HCT116 (cell line): ENCODE measurements around the gene STYXL1. TPM values are rescaled to one million over a fixed set of nuclear protein-coding genes. Genes with fewer than 3 reads are reported as not detected.
"Not testable (repeated sequence)": the region's sequence is repeated elsewhere in the genome, so short reads cannot be mapped to it uniquely, and the experiment has no call there.

Experiments used
- ATAC-seq: fragments of 200-7000 bp; cut with Tn5 transposase; 2 replicates; pipeline ENCODE4 v1.9.1; 2020; ENCODE audit warnings: mild to moderate bottlenecking, moderate library complexity
- BruUV-seq: library from RNA; stranded (reverse); fragments of 400-500 nt; replicated peaks from 2 replicates; lab custom pipeline; 2021; lab: Mats Ljungman, UMichigan
- CTCF ChIA-PET: fragments of 300-600 bp; sonication (Branson Sonifier 250); formaldehyde crosslinking; loops from one replicate; lab custom pipeline; 2021; ENCODE audit warnings: antibody characterized with exemption; lab: Charles Lee
- POLR2A ChIA-PET: fragments of 300-600, 350-600 bp; sonication (Branson Sonifier 250); formaldehyde crosslinking; loops from one replicate; lab custom pipeline; 2021; ENCODE audit warnings: antibody characterized with exemption; lab: Charles Lee
- RAD21 ChIA-PET, 2 experiments: fragments of 300-600 bp; sonication (Branson Sonifier 250); formaldehyde crosslinking; loops; one replicate each; lab custom pipeline; 2023; ENCODE audit warnings: low total read pairs in 2 of 2; ENCODE audit not compliant: uncharacterized antibody in 2 of 2, unreplicated experiment in 2 of 2, low non-redundant PET in 1 of 2; lab: Charles Lee
- DNase-seq: peaks from one replicate; pipeline ENCODE4 v3.0.0-alpha.2; 2010; ENCODE audit warnings: low read depth, low spot score
- H2AFZ ChIP-seq: fragments of 200-600 bp; shearing (Covaris generic), sonication (generic); 2 replicates; pipeline ENCODE4 v1.6.1; 2017; ENCODE audit warnings: low read depth, mixed run types, mixed read lengths, antibody characterized with exemption, low read length; ENCODE audit not compliant: poor library complexity, severe bottlenecking
- H3K27ac ChIP-seq: 2 replicates; pipeline ENCODE4 v1.5.1; 2012; ENCODE audit warnings: low read depth, low read length
- H3K27me3 ChIP-seq: fragments of 200-600 bp; sonication (generic); 2 replicates; pipeline ENCODE4 v1.6.1; 2016; ENCODE audit warnings: mixed run types, low read length, mixed read lengths; ENCODE audit not compliant: insufficient read depth
- H3K36me3 ChIP-seq, 2 experiments: fragments of 200-500 bp in 1 of 2; fragments of 200-600 bp in 1 of 2; sonication (Bioruptor generic) in 1 of 2; sonication (generic) in 1 of 2; 2 replicates each; pipeline versions ENCODE4 v1.5.1 to v1.6.1; 2014 to 2016; ENCODE audit warnings: low read length in 2 of 2, inconsistent platforms in 1 of 2, mixed read lengths in 1 of 2, mixed run types in 1 of 2; ENCODE audit not compliant: insufficient read depth in 2 of 2, control insufficient read depth in 1 of 2
- H3K4me1 ChIP-seq, 2 experiments: fragments of 200-600 bp in 1 of 2; sonication (generic) in 1 of 2; 2 replicates each; pipeline versions ENCODE4 v1.5.1 to v1.6.1; 2012 to 2017; ENCODE audit warnings: low read length in 2 of 2, inconsistent platforms in 1 of 2, mild to moderate bottlenecking in 1 of 2, mixed read lengths in 1 of 2, mixed run types in 1 of 2, moderate library complexity in 1 of 2; ENCODE audit not compliant: insufficient read depth in 2 of 2, control insufficient read depth in 1 of 2
- H3K4me2 ChIP-seq: fragments of 200-600 bp; sonication (generic); 2 replicates; pipeline ENCODE4 v1.6.1; 2017; ENCODE audit warnings: mixed run types, low read length, mixed read lengths
- H3K4me3 ChIP-seq, 2 experiments: fragments of 200-600 bp in 1 of 2; sonication (generic) in 1 of 2; replicated peaks in 1 of 2; 2 replicates each; pipeline ENCODE4 v1.5.1; 2011 to 2016; ENCODE audit warnings: low read length in 2 of 2, control low read depth in 1 of 2, low read depth in 1 of 2, mild to moderate bottlenecking in 1 of 2, mixed read lengths in 1 of 2, mixed run types in 1 of 2
- H3K79me2 ChIP-seq: fragments of 200-600 bp; sonication (generic); 2 replicates; pipeline ENCODE4 v1.6.1; 2017; ENCODE audit warnings: mild to moderate bottlenecking, mixed run types, low read length, moderate library complexity, mixed read lengths; ENCODE audit not compliant: insufficient read depth
- H3K9ac ChIP-seq: fragments of 200-600 bp; sonication (generic); 2 replicates; pipeline ENCODE4 v1.6.1; 2016; ENCODE audit warnings: low read length, mixed read lengths
- H3K9me2 ChIP-seq: fragments of 200-600 bp; sonication (generic), shearing (Covaris generic); 2 replicates; pipeline ENCODE4 v1.6.1; 2017; ENCODE audit warnings: mixed run types, mild to moderate bottlenecking, moderate library complexity; ENCODE audit not compliant: insufficient read depth
- H3K9me3 ChIP-seq, 2 experiments: fragments of 200-500 bp in 1 of 2; fragments of 200-600 bp in 1 of 2; sonication (Bioruptor generic) in 1 of 2; sonication (generic) in 1 of 2; 2 replicates each; pipeline ENCODE4 v1.6.1; 2014 to 2017; ENCODE audit warnings: low read length in 2 of 2, mixed read lengths in 2 of 2, inconsistent platforms in 1 of 2, low read depth in 1 of 2, mild to moderate bottlenecking in 1 of 2, mixed run types in 1 of 2, moderate library complexity in 1 of 2; ENCODE audit not compliant: control insufficient read depth in 1 of 2, insufficient read depth in 1 of 2
- H4K20me1 ChIP-seq: fragments of 200-600 bp; sonication (generic), shearing (Covaris generic); 2 replicates; pipeline ENCODE4 v1.6.1; 2017; ENCODE audit warnings: mixed run types, mild to moderate bottlenecking, moderate library complexity; ENCODE audit not compliant: insufficient read depth
- CBX3 ChIP-seq: IDR thresholded peaks from 2 replicates; pipeline ENCODE4 v1.6.1; 2012; ENCODE audit warnings: low read depth
- CTCF ChIP-seq, 3 experiments: fragments of 200-600 bp in 1 of 3; sonication (generic) in 1 of 3; IDR thresholded peaks in 2 of 3; conservative IDR thresholded peaks in 1 of 3; 2 replicates each; pipeline ENCODE4 v1.5.1; 2012 to 2017; ENCODE audit warnings: low read depth in 2 of 3, low read length in 2 of 3, antibody characterized with exemption in 1 of 3, borderline replicate concordance in 1 of 3, control low read depth in 1 of 3, mild to moderate bottlenecking in 1 of 3, mixed read lengths in 1 of 3, mixed run types in 1 of 3, moderate library complexity in 1 of 3; ENCODE audit not compliant: insufficient read depth in 1 of 3
- FOSL1 ChIP-seq: IDR thresholded peaks from 2 replicates; pipeline ENCODE4 v1.6.1; 2012; ENCODE audit warnings: low read depth
- JUND ChIP-seq: IDR thresholded peaks from 2 replicates; pipeline ENCODE4 v1.6.1; 2012
- REST ChIP-seq: IDR thresholded peaks from 2 replicates; pipeline ENCODE4 v1.6.1; 2012; ENCODE audit warnings: low read depth
- SIN3A ChIP-seq: IDR thresholded peaks from 2 replicates; pipeline ENCODE4 v1.6.1; 2012; ENCODE audit warnings: low read depth
- SRF ChIP-seq: IDR thresholded peaks from 2 replicates; pipeline ENCODE4 v1.6.1; 2012; ENCODE audit warnings: low read depth
- TCF7L2 ChIP-seq: IDR thresholded peaks from 2 replicates; pipeline ENCODE4 v1.7.0; 2011; ENCODE audit warnings: borderline replicate concordance, inconsistent platforms; ENCODE audit not compliant: insufficient read depth, insufficient read length; ENCODE audit errors: extremely low read depth
- ZFX ChIP-seq: fragments of 450-650 bp; IDR thresholded peaks from 2 replicates; pipeline ENCODE4 v1.6.1; 2017
- intact Hi-C: fragments of 100-400 bp; cut with micrococcal nuclease; formaldehyde crosslinking; loops from 2 replicates; pipeline ENCODE4 v1.10.0; 2022
- total RNA-seq: library from RNA; stranded (reverse); gene quantifications from one replicate; pipeline ENCODE4 v1.2.1, GENCODE V29; 2021; ENCODE audit not compliant: unreplicated experiment

Gene STYXL1
- total RNA-seq, 1 experiment from 2014 or later: 32.5 TPM

- H2AFZ ChIP-seq: no peak overlapping the region
- BruUV-seq: no TSS peak
- ATAC-seq (no peak), DNase-seq (no peak)
- H3K36me3 ChIP-seq: no peaks in the 10 kb centered on the region
- no peaks in the 10 kb centered on the region for H3K9me2 ChIP-seq
- POLR2A ChIA-PET: no interaction called here
- no peaks in the 10 kb centered on the region for H3K9me3 ChIP-seq
- RAD21 ChIA-PET: no interaction called here
- no peak overlapping the region for H3K4me3 ChIP-seq
- H3K4me1 ChIP-seq: peaks cover 8 to 27% of the 10 kb centered on the region in 2 experiments; a peak in 3 of 4 replicates
- H3K27ac ChIP-seq: no peak overlapping the region
- H4K20me1 ChIP-seq: no peaks in the 10 kb centered on the region
- intact Hi-C loops: no loop called here
- H3K4me2 ChIP-seq: no peak overlapping the region
- CTCF ChIA-PET: no interaction called here
- no peak overlapping the region for H3K9ac ChIP-seq
- TF ChIP-seq FOSL1 (peak; percentile 16; the same call in 1 of the 2 replicates), CBX3 (no peak)
- no peaks in the 10 kb centered on the region for H3K27me3 ChIP-seq
- no peaks in the 10 kb centered on the region for H3K79me2 ChIP-seq
These were observed 38.3 kb upstream of the STYXL1 start for GRCh38 chr7:76086070-76086469.

- RAD21 ChIA-PET, intact Hi-C loops, ATAC-seq, POLR2A ChIA-PET, H3K9ac ChIP-seq, BruUV-seq, H4K20me1 ChIP-seq, DNase-seq, H3K27me3 ChIP-seq, H3K36me3 ChIP-seq, H3K79me2 ChIP-seq, H3K4me3 ChIP-seq, H3K27ac ChIP-seq, H2AFZ ChIP-seq, H3K4me2 ChIP-seq, H3K9me3 ChIP-seq, H3K9me2 ChIP-seq, CTCF ChIA-PET: not testable (repeated sequence)
- peaks cover 8 to 27% of the 10 kb centered on the region in 2 experiments; a peak in 3 of 4 replicates for H3K4me1 ChIP-seq
These were observed 36.3 kb upstream of the STYXL1 start for GRCh38 chr7:76084115-76084514.

- BruUV-seq: no TSS peak
- Histone ChIP-seq H3K4me1 (peaks cover 3 to 24% of the 10 kb centered on the region in 2 experiments; a peak in 2 of 4 replicates), H3K9me3 (no peaks in the 10 kb centered on the region), H3K27me3 (no peaks in the 10 kb centered on the region), H3K36me3 (no peaks in the 10 kb centered on the region), H3K4me2 (no peak overlapping the region), H3K79me2 (no peaks in the 10 kb centered on the region), H4K20me1 (no peaks in the 10 kb centered on the region), H3K9ac (no peak overlapping the region), H3K4me3 (no peak overlapping the region), H3K9me2 (no peaks in the 10 kb centered on the region), H3K27ac (no peak overlapping the region), H2AFZ (no peak overlapping the region)
- ATAC-seq (no peak), DNase-seq (no peak)
- intact Hi-C loops: no loop called here
- POLR2A ChIA-PET: no interaction called here
- CTCF ChIA-PET: no interaction called here
- TF ChIP-seq SRF: no peak
- TF ChIP-seq CTCF (IDR thresholded peaks at IDR 0.05 in 2 of 3, conservative IDR thresholded peaks at IDR 0.05 in 1 of 3; ENCODE audit: borderline replicate concordance in 1 of 3, insufficient read depth in 1 of 3, low read depth in 2 of 3, low read length in 2 of 3): no peak
- TF ChIP-seq SIN3A: no peak
- no peak for TF ChIP-seq ZFX
- TF ChIP-seq TCF7L2: no peak
- no peak for TF ChIP-seq JUND
- TF ChIP-seq FOSL1: no peak
- TF ChIP-seq REST: no peak
- RAD21 ChIA-PET: no interaction called here
These were observed 32.4 kb upstream of the STYXL1 start for GRCh38 chr7:76080204-76080603.
